NCI-H2107 treated with DMSO at 0.1 percent for 48 hours (cell line): ENCODE data around the gene GFER.
"Not testable (repeated sequence)": the region's sequence is repeated elsewhere in the genome, so short reads cannot be mapped to it uniquely, and the experiment has no call there.

Experiments used
- DNase-seq: peaks from one replicate; lab custom pipeline; 2025; ENCODE audit not compliant: unreplicated experiment; lab: John Stamatoyannopoulos, UW

Gene GFER

GRCh38 chr16:1957434-1958142 is 26.4 kb upstream of the GFER start:
- DNase-seq, result not testable (repeated sequence)

DNA sequence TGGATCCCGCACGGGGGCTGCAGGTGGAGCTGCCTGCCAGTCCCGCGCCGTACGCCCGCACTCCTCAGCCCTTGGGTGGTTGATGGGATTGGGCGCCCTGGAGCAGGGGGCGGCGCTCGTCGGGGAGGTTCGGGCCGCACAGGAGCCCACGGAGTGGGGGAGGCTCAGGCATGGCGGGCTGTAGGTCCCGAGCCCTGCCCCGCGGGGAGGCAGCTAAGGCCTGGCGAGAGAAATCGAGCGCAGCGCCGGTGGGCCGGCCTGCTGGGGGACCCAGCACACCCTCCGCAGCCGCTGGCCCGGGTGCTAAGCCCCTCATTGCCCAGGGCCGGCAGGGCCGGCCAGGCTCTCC is 25.9 kb upstream of the GFER start:
- DNase-seq, result not testable (repeated sequence)

GRCh38 chr16:1958715-1959268 is 25.2 kb upstream of the GFER start:
- no peak for DNase-seq

- DNase-seq, result peak; percentile 55
Measured at GRCh38 chr16:1959269-1960039, 24.5 kb upstream of the GFER start, which contains the start of gene NDUFB10. Gene NDUFB10, plus strand, starts transcription at chr16:1959538. Its CDS starts 87 bp downstream, at chr16:1959625.

DNA sequence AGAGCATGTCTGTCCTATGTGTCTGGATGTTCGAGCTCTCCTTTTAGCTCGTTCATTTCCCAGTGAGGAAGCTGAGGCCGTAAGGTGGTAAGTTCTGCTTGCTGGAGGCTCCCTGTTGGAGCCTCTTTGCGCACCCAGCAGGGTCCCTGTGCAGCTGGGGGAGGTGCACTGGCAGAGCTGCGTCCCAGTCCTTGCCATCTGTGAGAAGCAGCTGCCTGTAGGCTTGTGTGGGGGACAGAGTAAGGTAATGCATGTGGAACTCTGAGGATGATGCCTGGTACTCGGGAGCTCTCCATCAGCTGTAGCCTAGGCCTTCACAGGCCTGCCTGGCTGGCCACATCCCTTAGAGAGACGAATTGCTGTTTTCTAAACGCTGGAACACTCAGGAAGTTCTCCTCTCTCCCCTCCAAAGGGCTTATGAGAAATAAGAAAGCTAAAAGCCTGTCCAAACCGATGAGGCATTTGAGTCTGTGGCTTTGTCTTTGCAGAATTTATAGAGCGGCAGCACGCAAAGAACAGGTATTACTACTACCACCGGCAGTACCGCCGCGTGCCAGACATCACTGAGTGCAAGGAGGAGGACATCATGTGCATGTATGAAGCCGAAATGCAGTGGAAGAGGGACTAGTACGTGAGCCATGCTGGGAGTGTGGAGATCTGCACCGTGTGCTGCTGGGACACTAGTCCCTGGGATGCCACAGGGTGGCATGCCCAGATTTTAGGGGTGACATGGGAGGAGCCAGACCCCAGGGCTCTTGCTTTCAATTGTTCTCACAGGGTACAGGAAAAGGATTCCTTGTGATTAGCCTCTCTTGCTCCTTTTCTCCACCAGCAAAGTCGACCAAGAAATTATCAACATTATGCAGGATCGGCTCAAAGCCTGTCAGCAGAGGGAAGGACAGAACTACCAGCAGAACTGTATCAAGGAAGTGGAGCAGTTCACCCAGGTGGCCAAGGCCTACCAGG is 23.0 kb upstream of the GFER start:
- peak; percentile 72 for DNase-seq

DNA sequence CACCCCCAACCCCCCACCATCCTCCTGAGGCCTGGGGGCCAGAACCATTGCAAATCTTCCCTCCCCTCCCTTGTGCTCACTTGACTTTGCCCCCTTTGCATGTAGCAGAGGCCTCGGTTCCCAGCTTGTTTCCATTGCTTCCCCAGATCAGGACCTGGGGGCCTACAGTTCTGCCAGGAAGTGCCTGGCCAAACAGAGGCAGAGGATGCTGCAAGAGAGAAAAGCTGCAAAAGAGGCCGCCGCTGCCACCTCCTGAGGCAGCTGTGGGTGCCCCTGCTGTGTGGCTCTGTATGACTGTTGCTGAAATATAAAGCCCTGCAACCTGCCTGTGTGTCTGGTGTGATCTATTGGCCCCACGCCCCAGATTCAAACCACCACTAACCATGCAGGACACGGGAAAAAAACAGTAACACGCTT is 22.3 kb upstream of the GFER start:
- no peak for DNase-seq

GRCh38 chr16:1962161-1963153 is 21.5 kb upstream of the GFER start:
- not testable (repeated sequence) for DNase-seq

DNA sequence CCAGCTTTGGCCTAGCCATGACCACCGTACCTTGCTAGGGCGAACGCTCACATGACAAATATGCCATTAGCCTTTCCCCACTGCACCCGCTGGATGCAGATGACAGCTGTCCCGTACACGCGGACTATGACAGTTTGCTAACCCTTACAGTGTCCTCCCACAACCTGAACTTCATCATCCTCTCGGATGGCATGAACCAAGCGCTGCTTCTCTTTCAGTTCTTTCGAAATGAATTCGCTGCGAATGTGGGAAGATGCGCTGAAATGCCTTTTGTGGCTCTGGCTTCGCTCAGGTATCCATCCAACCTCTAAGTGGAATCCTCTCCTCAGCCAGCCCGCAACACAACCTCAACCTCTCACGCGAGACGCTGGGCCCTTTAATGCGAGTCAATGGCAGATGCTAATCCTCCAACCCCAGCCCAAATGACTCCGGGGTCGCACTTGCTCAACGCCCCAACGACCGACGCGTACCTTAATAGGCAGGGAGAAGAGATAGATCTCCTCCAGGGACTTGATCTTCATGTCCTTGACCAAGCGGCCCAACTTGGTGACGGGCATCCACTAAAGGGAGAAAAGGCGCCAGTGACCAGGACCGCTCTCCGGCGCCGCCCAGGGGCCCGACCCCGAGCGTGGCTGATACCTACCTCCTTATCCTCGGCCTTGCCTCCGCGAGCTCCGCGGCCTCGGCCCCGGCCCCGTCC is 20.0 kb upstream of the GFER start:
- DNase-seq, result no peak

DNA sequence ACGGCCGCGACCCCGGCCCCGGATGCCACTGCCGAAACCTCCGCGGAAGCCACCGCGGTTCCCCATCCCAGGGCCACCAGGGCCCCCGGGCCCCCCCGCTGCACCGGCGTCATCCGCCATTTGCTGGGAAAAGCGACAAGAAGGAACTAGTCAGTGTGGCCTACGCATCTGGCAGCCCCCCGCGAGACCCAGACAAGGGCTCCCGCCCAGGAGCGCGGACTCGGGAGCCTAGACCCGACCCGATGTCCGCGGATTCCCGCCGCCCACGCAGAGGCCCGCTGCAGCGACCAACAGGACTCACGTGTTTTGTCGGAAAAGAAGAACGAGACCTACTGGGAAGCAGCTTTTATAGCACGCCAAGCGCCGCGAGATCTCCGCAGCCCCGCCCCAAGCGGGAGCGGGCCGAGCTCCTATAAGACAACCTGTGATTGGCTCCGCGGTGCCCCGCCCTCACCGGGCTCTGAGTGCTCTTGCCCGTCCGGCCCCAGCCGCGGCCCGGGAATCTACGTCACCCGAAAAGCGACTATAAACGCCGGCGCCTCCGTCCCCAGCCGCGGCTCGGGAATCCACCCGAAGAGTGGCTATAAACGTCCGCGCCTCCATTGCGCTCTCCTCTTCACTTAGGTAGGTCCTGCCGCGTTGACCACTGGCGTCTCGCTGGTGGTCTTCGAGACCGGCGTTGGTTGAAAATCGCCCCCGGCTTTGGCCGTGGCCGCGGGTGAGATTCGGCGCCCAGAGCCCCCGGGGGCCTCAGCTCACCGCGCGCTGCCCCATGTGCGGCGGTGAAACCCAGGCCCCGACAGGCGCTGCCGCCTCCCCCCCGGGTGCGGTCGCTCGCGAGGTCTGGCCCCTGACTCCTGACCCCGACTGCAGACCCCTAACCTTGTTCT is 19.2 kb upstream of the GFER start, which contains the start of gene RPS2:
Gene RPS2 (minus strand): TSS at position 321 of the 890 bp plus-strand sequence. CDS start 201 bp downstream, at position 120.
- DNase-seq, result peak; percentile 95

- DNase-seq, result no peak
Measured at GRCh38 chr16:1965396-1966001, 18.5 kb upstream of the GFER start.

GRCh38 chr16:1966460-1966859 is 17.5 kb upstream of the GFER start, which contains the start of gene RNF151:
Gene RNF151, plus strand, starts transcription at chr16:1966856. Its CDS starts 26 bp downstream, at chr16:1966882.
- DNase-seq, result no peak

DNA sequence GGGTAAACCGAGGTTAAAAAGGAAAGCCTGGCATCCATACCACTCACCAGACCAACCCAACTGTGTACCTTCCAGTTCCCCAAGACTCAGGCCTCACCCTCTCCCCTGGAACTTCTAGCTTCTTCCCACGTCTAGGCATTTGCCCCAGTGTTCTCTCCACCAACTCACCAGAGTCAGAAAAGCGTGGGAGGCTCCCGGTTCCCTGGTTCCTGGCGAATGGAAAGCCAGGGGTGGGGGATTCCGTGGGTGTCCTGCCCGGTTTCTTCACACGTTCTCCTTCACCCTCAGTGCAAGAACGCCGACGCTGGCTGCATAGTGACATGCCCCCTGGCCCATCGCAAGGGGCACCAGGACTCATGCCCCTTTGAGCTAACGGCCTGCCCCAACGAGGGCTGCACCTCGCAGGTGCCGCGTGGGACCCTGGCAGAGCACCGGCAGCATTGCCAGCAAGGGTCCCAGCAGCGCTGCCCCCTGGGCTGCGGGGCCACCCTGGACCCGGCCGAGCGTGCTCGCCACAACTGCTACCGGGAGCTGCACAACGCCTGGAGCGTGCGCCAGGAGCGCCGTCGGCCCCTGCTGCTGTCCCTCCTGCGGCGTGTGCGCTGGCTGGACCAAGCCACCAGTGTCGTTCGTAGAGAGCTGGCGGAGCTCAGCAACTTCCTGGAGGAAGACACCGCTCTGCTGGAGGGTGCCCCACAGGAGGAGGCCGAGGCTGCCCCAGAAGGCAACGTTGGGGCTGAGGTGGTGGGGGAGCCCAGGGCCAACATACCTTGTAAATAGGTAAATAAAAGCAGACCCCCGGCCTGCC is 15.6 kb upstream of the GFER start:
- no peak for DNase-seq

- DNase-seq, result peak; percentile 81
Measured at GRCh38 chr16:1971796-1972489, 12.1 kb upstream of the GFER start, which contains the start of gene TBL3. Gene TBL3, plus strand, starts transcription at chr16:1972053. Its CDS starts 112 bp downstream, at chr16:1972165.

DNA sequence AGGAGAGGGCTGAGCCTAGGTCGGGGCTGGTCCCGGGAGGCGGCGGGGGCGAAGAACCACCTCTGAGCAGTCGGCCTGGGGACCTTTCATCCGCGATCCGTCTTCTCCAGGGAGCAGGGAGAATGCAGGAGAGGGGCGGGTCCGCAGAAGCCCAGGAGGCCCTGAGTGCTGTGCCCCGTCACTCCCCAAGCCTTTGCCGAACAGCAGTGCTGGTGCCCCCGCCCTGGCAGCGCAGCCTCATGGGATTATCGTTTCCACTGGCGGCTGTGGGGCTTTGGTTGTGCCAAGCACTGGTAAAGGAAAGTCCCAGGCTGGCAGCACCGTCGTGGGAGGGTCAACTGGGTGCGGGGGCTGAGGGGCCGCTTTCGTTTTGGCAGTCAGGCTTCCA is 11.5 kb upstream of the GFER start:
- DNase-seq, result no peak

- DNase-seq, result no peak
Measured at GRCh38 chr16:1973461-1974156, 10.4 kb upstream of the GFER start.
